ENCODE measurements around the gene PDCD2L.

DNA sequence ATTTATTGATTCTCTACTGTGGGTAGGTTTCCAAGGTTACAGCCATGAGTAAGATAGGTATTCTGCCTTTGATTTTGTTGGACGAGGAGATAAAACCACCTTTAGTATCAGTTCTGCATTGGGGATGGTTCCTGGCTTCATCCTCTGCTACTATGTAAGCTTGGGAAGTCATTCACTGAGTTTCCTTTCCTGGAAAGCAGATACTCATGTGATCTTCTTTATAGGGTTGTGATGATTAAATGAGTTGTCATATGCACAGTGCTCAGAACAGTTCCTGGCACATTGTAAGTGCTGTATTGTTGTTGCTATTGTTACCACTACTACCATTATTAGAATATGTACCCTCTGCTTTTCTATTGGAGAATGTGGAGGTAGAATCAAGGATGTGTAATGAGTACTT, 64.2 kb downstream of the PDCD2L start:
- TF ChIP-seq POLR2A (IDR thresholded peaks at IDR 0.05), result no peak
- TF ChIP-seq, protein P1, sequence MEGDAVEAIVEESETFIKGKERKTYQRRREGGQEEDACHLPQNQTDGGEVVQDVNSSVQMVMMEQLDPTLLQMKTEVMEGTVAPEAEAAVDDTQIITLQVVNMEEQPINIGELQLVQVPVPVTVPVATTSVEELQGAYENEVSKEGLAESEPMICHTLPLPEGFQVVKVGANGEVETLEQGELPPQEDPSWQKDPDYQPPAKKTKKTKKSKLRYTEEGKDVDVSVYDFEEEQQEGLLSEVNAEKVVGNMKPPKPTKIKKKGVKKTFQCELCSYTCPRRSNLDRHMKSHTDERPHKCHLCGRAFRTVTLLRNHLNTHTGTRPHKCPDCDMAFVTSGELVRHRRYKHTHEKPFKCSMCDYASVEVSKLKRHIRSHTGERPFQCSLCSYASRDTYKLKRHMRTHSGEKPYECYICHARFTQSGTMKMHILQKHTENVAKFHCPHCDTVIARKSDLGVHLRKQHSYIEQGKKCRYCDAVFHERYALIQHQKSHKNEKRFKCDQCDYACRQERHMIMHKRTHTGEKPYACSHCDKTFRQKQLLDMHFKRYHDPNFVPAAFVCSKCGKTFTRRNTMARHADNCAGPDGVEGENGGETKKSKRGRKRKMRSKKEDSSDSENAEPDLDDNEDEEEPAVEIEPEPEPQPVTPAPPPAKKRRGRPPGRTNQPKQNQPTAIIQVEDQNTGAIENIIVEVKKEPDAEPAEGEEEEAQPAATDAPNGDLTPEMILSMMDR (IDR thresholded peaks at IDR 0.05), result no peak
